GM19438 (cell line): Measurements from ENCODE around the gene SYTL2.

Experiments used
- ATAC-seq: cut with Tn5 transposase; IDR thresholded peaks from one replicate; pipeline ENCODE4 v1.9.1; 2021; ENCODE audit warnings: low read depth; ENCODE audit not compliant: unreplicated experiment

The SYTL2 gene

GRCh38 chr11:85827748-85828639 is 17.1 kb upstream of the SYTL2 start:
- ATAC-seq: no peak

- no peak for ATAC-seq
These were observed 15.3 kb upstream of the SYTL2 start for GRCh38 chr11:85826116-85826855.

GRCh38 chr11:85825616-85826015 is 14.7 kb upstream of the SYTL2 start:
- no peak for ATAC-seq

- no peak for ATAC-seq
These were observed 12.9 kb upstream of the SYTL2 start for GRCh38 chr11:85823816-85824215.

- ATAC-seq: no peak
These were observed 11.9 kb upstream of the SYTL2 start for GRCh38 chr11:85822814-85823213.

GRCh38 chr11:85821636-85822035 is 10.7 kb upstream of the SYTL2 start:
- no peak for ATAC-seq

- ATAC-seq: no peak
These were observed 8.5 kb upstream of the SYTL2 start for GRCh38 chr11:85819441-85819840.

- ATAC-seq: no peak
These were observed 4.4 kb upstream of the SYTL2 start for GRCh38 chr11:85815186-85815931.

GRCh38 chr11:85813721-85814120 is 2.8 kb upstream of the SYTL2 start:
- ATAC-seq: no peak

- ATAC-seq: no peak
These were observed 683 bp upstream of the SYTL2 start for GRCh38 chr11:85811624-85812023.

- no peak for ATAC-seq
These were observed 445 bp downstream of the SYTL2 start for GRCh38 chr11:85810521-85810870.

GRCh38 chr11:85809863-85810262 is 1.1 kb downstream of the SYTL2 start:
- ATAC-seq: no peak

GRCh38 chr11:85809191-85809590 is 1.8 kb downstream of the SYTL2 start:
- no peak for ATAC-seq

- ATAC-seq: no peak
These were observed 4.1 kb downstream of the SYTL2 start for GRCh38 chr11:85806876-85807275.

- no peak for ATAC-seq
These were observed 4.9 kb downstream of the SYTL2 start for GRCh38 chr11:85806016-85806415.

GRCh38 chr11:85805387-85805786 is 5.6 kb downstream of the SYTL2 start:
- no peak for ATAC-seq

- no peak for ATAC-seq
These were observed 7.0 kb downstream of the SYTL2 start for GRCh38 chr11:85803920-85804319.

GRCh38 chr11:85803303-85803702 is 7.6 kb downstream of the SYTL2 start:
- no peak for ATAC-seq

- no peak for ATAC-seq
These were observed 9.4 kb downstream of the SYTL2 start for GRCh38 chr11:85801527-85801926.

GRCh38 chr11:85800595-85801342 is 10.2 kb downstream of the SYTL2 start:
- ATAC-seq: no peak

GRCh38 chr11:85799142-85799541 is 11.8 kb downstream of the SYTL2 start:
- no peak for ATAC-seq
